Stimulated activated CD8-positive, alpha-beta memory T cell treated with anti-CD3 and anti-CD28 coated beads, Interleukin-4, amount 100 ng/mL, for 24 hours (primary cell): ENCODE measurements around the gene SYNPO2.

ENCODE experiments used
- DNase-seq: peaks from one replicate; pipeline ENCODE4 v3.0.0-alpha.2; 2020; ENCODE audit warnings: low read depth

SYNPO2 gene

DNA sequence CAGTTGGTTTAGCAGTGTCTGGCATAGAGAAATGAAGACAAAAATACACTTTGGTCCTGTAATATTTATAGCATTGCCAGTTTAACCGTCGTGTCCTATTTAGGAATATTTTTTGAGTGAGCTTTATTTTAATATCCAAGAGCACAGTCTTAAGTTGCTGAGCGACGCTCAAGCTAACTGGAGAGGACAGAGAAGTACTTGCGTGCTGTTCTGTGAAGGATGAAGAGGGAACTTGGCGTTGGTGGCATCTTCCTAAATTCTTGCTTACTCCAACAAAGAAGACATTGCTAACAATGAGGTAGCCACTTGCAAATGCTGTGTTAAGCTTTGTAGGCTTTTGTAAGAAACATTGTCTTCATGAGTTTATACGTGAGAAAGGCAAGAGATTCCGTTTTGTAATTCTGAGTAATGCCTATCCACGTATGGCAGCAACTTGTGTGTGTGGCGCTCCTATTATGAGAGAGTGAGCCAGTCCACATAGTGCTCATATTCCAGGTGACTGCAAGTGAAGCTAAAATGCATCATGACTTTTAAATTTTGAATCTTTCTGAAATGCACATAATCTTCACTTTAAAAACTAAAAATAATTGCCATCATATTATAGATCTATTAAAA, 50.6 kb downstream of the SYNPO2 start:
- DNase-seq = no peak

DNA sequence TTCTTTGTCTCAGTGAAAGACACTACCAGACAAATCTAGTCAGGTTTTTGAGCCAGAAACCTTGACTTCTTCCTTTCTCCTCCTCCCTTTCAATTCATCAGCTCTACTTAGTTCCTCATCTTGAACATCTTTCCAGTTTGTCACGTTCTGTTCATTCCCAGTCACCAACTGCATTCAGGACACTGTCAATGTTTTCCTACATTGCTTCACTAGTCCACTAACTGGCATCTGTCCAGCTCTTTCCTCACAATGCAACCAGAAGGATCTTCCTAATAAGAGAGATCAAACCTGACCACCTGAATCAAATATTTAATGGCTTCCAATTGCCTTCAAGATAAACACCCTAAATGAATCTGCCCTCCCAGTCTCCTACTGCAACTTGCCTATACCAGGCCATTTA, 52.5 kb downstream of the SYNPO2 start:
- DNase-seq = no peak

DNA sequence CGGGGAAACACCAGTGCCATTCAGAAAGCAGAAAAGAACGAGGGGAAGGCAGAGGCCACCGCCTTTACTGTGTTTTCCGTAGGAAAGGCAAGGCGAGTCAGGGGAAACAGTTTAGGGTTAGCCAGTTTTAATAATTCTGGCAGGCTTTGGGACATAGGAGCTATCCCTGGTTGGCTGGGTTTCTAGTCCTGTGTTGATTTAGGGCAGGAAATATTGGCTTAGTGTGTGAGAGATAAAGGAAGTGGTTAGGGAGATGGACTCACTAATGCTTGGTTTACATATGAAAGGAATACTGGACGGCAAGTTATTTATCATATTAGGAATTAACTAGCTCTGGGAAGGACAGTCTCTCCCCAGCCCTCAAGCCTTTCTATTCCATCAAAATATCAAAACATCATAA, 53.1 kb downstream of the SYNPO2 start:
- DNase-seq = no peak

DNA sequence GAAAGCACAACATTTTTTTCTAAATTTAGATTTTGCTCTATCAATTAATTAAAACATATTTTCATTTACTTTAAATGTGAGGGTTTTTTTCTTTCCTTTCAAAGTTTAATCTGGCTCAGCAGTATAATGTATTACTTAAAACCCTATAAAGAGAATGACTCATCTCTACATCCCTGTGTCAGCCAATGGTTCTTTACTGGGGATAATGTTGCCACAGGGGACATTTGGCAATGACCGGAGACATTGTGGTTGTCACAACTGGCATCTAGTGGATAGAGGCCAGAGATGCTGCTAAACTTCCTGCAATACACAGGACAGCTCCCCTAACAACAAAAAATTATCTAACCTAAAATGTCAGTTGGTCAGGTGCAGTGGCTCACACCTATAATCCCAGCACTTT, 53.8 kb downstream of the SYNPO2 start:
- DNase-seq = no peak

DNA sequence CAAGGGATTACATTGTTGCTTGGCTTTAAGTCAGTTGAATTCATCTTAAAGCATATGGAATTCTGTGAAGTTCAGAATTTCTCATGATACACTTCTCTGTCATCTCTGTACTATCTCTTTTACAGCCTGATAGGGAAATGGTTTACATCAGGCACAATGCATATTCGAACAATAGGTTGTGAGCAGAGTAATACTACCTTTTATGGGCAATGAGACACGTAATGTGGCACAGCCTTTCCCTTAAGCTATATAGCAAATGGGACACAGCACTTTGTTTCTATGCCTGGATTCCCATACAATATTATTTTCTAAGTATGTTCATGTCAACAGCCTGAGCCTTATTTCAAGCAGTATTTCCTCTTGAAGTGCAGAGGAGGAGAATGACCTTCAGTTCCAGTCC, 58.4 kb downstream of the SYNPO2 start:
- no peak for DNase-seq

DNA sequence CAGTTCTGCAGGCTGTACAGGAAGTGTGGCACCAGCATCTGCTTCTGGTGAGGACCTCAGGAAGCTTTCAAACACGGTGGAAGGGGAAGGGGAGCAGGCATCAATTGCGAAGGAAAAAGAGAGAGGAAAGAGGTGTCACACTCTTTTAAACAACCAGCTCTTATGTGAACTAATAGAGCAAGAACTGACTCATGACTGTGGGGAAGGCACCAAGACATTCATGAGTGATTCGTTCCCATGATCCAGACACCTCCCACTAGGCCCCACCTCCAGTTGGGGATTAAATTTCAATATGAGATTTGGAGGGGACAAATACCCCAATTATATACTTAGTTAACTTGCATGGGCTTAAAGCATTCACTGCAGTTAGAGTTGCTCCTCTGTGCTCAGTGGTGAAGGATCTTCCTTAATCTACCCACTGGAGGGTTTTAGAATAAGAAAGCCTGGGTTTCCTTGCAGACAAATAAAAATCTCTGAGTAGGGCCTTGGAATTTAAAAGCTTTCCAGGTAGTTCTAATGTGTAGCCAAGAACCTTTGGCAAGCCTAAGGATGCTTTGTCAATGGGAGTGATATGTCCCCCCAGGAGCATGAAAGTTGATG, 60.0 kb downstream of the SYNPO2 start:
- DNase-seq = no peak

DNA sequence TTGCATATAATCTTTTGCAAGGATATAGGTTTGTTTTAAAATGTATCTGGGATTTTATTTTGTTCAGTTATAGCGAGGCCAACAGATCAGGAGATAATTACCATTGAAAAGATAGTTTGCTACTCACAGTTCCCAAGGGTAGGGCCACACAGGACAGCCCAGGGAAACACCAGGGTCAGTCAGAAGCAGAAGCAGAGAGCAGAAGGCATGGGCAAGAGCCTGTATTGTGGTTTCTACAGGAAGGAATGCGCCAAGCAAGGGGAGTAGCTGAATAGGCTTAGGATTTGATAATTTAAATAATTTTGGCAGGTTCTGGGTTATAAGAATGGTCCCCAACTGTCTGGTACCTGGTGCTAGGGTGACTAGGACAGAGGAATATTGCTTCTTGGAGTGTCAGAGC, 61.6 kb downstream of the SYNPO2 start:
- DNase-seq = no peak

DNA sequence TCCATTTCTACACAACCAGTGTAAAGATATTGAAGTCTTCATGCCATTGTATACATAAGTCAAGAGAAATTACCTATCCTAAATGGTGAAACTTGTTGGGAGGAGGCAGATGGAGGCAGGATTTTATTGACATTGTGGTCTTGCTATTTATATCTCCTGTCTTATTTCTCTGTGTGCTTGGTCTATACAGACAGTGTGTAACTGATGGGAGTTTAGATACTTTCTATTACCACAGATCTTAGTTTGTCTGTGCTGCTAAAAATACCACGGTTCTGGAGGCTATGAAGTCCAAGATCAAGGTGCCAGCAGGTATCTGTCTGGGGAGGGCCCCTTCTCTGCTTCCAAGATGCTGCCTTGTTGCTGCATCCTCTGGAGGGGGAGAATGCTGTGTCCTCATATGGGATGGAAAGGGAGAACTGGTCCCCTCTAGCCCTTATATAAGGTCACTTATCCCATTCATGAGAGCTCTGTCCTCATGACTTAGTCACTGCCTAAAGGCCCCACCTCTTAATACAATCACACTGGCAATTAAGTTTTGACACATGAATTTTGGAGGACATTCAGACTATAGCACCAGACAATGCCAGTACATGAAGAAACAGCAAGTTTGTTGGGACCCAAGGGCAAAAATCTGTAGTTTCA, 62.4 kb downstream of the SYNPO2 start:
- DNase-seq = no peak

DNA sequence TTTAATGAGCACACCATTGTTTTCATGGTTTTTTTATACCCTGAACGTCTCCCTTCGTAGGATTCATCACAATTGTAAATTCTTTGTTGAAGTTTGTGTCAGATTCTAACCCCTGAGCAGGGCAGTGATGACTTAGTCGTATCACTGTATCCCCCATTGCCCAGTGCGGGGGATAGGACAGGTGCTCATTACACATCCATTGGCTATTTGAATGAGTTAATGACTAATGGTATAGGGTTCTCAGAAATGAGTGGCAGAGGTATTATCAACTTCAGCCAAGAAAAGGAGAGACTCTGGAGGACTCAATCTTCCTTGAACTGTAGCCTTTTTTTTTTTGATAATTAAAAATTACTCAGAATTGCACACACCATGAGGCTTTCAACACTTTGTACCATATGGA, 64.6 kb downstream of the SYNPO2 start:
- no peak for DNase-seq

DNA sequence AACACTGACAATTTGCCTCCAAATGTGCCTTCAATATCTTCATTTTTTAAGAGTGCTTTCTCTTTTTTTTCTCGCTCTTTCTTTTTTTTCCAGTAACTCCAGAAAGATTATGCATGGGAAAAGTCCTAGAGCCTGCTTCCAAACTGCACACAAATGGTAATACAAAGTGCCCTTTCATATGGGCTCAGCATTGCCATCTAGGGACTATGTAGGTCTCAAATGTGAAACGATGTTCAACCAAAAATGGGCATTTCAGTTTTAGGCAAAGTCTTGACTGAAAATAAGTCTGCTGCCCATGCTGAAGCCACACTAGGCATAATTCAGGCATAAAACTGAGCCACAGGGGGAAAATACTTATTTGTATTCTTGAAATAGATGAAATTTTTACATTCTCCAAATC, 65.6 kb downstream of the SYNPO2 start:
- DNase-seq = no peak

DNA sequence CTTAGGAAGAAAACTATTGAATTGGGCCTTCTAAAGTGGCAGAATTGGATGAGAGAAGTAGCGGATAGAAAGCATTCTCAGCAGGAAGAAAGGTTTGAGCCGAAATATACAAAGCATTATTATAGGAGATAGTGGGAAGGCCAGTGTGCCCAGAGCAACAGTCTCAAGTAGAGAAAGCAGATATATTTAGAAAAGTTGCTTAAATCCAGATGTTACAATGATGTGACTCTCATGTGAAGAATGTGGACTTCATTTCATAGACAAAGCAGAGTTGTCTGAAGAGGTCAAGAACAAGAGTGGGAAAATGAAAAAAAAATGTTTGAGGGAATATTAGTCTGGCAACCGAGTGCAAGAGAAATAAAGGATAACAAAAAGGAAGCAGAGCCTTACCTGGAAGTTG, 66.9 kb downstream of the SYNPO2 start:
- DNase-seq = no peak

DNA sequence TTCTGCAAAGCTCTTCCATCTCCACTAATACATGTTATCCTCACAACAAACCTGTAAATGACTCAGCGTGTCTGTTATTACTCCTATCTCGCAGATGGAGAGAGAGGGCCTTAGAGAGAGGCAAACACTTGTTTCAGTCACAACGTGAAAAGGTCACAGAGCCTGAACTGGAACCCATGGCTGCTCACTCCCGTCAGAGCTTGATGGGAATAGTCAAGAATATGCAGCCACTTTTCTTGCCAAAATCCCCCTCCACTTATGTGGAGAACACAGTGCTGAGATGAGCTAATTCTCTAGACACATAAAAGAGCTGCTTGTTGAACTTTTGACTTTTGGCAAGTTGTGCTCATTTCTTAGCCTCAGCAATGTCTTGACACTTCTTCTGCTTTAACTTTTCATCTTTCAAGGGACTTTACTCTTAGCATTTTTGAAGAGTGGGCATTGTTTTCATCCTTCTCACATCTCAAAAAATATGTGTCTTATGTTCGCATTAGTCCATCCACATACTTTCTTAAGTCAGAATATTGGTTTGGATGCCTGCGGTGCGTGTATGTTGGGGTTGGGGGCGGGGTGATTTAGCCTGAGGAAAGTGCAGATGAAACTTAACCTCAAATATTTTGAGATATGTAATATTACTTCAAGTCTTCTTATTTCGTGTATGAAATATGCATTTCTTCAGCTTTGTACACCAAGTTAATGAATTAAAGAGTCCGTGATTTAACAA, 69.2 kb downstream of the SYNPO2 start:
- no peak for DNase-seq

DNA sequence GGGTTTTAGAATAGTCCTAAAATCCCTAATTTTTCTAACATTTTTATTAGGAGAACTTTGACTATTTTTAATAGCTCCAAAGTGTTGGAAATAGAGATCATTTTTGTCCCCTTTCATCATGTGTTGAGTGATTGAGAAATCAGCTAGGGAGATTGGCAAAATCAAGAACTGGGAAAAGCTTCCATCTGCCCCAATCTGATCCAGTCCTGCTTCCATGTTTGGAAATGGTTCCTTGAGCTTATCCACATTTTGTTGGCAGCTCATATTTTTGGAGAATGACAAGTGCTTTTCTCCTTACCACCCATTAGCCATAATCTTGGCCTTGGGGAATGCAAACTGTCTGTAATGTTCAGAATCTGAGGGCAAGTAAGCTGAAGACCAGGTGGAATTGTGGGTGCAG, 73.9 kb downstream of the SYNPO2 start:
- no peak for DNase-seq

DNA sequence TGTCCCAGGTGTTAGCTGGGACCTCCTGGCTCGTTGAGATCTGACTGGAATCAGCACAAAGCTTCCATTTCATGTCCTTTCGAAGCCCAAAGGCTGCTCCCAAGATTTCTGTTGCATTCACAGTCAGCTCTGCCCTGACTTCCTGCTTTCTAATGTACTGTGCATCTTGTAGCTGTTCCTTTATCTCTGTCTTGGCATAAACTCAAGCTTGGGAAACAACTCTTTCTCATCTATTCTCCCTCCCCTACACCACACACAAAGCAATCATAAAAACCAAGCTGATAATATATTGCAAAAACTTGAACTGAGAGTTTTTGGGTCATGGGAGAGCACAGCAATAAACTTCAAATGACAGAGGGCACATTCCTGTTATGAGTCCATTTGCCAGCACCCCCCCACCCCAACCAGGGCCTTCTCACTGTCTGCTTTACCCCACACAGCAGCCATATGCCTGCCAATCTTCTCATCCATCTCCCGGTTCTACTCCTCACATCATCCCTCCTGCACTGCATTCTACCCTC, 76.3 kb downstream of the SYNPO2 start:
- no peak for DNase-seq

DNA sequence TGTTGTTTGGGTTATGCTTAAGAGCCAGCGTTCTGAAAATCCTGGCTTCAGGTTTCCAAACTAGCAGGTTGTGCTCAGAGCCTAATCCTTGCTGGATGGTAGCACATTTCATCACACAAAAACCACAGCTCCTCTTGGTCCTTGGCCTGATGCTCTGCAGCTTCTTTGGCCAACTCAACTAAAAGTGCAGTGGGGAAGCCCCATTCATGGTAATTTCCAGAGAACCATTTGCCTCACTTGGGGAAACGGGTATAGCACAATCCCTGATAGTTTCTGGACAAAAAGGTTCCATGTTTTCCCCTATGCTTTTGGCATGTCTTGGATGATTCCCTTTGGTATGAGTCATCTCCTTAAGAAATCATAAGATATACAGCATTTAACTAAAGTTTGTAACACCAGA, 78.7 kb downstream of the SYNPO2 start:
- no peak for DNase-seq

DNA sequence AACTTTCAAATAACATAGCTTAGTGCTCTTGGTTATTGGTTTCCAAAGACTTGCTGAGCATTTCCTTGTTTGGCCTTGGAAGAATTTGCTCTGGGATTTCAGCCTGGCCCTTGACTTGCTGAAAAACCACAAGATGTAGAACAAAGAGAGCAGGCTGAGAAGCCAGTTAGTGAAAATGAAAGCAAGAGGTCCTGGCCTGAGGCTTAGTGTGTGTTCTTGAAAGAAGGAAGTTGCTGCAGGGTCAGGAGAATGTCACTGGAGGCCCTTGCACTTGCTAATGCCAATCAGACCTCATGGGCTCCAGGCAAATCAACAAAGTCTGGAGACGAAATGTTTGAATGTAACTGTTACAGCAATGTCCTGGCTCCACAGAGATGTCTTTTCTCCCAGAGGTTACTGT, 79.4 kb downstream of the SYNPO2 start:
- no peak for DNase-seq

DNA sequence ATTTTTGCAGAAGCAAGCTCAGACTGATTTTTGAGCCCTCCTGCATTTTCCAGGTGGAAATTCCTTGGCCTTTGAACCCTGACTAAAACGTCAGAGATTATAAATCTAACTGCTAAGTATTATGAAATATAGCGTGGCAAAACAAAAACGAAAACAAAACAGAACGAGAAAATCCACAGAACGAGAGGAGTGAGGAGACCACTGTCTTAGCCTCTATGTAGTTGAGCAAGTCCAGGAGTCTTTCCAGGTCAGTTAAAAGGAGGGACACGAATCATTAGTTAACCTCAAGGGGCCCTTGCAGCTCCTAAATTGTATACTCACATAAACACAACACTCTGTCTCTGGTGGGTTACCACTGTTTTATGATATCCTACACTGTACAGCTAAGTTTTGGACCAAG, 80.2 kb downstream of the SYNPO2 start:
- DNase-seq = no peak

DNA sequence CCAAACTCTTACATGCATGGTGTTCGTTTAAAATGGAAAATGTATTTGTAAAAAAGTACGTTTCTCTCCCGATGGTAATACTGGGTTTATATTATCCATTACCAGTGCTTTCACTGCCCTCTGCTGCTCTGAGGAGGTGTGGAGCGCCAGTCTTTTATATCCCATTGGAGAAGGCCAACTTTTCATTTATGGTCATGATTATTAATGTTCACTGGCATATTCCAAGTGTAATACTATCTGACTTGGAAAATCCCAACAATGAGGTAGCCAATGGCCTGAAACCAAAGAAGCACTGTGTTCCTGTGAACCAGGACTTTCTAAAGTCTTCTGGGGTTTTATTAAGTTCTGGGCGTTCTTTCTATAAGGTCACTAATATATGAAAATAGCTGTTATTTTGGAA, 80.7 kb downstream of the SYNPO2 start:
- no peak for DNase-seq

DNA sequence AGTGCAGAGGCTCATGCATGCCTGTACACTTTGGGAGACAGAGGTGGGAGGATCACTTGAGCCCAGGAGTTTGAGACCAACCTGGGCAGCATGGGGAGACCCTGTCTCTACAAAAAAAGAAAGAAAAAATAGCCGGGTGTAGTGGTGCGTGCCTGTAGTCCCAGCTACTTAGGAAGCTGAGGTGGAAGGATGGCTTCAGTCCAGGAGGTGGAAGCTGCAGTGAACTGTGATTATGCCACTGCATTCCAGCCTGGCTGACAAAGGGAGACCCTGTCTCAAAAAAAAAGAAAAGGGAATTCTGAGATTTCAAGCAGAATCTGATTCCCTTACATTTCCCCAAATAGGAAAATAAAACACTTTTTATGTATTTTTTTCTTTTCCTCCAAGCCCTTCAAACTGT, 83.5 kb downstream of the SYNPO2 start:
- DNase-seq = no peak

DNA sequence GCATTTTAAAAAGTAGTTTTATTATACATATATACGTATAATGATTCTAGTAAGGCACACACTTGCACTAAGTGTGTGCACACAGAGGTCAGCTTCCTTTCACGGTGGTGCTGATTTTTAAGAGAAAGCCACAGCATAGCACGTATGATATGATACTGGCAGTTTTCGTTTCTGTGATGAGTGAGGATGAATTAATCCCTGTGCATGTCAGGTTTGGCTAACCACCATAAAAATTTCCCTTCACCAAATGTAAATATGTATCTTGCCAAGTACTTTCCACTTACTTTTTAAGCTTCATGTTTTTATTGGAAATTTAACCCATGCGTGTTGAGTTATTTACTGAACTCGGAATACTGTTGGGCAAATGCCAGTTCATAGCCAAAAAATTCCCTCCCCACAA, 84.6 kb downstream of the SYNPO2 start:
- no peak for DNase-seq

DNA sequence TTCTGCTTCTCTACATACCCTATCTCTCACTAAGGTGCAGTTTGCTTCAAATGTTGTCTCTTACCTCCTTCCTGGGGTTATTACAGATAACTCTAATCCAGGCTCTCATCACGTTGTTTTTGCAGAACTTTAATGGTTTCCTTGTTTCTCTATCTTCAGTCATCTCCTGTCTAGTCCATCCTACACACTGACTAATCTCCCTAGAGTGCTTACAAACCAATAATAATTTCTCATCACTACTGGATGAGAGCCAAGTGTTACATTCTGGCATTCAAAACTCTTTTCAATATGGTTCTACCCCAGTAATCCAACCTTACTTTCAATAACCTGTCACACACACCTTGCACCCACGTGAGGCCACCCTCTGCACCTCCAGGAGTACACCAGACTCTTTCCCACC, 86.1 kb downstream of the SYNPO2 start:
- DNase-seq = no peak

DNA sequence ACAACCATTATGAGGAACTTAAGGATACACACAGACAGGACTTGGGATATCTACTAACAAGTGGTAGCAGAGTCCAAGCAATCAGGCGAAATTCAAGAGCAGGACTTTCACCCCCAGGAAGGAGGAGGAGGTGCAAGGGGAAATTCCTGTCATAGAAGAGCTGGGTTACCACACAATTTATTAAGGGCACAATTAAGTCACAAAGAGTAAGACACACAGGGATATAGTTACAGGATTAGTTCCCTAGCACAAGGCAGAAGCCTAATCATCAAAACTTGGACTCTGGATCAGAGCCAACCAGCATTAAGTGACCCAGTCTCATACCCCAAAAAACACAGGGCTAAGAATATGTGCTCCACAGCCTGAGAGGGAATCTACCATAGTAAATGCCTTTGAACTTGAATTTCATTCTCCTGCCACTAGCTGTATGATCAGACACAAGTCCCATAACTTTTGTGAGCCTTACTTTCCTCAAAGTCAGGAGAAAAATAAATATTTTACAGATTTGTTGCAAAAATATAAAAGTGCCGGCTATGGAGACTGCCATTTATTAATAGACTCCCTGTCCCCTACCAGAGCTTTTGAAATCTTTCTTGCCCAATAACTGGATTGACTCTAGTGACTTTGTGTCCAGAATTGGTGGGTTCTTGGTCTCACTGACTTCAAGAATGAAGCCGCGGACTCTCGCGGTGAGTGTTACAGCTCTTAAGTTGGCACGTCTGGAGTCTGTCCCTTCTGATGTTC, 87.0 kb downstream of the SYNPO2 start:
- DNase-seq = no peak
